Caco-2 (cell line): ENCODE data around the gene VRK1. TPM values are rescaled to one million over a fixed set of nuclear protein-coding genes. Genes with fewer than 3 reads are reported as not detected.

Experiments used
- BruUV-seq: library from RNA; stranded (reverse); fragments of 400-500 nt; replicated peaks from 2 replicates; lab custom pipeline; 2021; lab: Mats Ljungman, UMichigan
- CTCF ChIA-PET: fragments of 300-600 bp; sonication (Branson Sonifier 250); formaldehyde crosslinking; loops from one replicate; lab custom pipeline; 2022; ENCODE audit warnings: antibody characterized with exemption; lab: Charles Lee
- POLR2A ChIA-PET: fragments of 300-600 bp; sonication (Branson Sonifier 250); formaldehyde crosslinking; loops from one replicate; lab custom pipeline; 2022; ENCODE audit warnings: antibody characterized with exemption; lab: Charles Lee
- DNase-seq, 2 experiments: peaks; one replicate each; pipeline versions ENCODE4 v3.0.0 to v3.0.0-alpha.2; 2020 to 2022
- H3K27me3 ChIP-seq: replicated peaks from 2 replicates; pipeline ENCODE4 v1.6.0; 2011; ENCODE audit warnings: low read length; ENCODE audit not compliant: control insufficient read depth, insufficient read depth
- H3K36me3 ChIP-seq: 2 replicates; pipeline ENCODE4 v1.5.1; 2011; ENCODE audit warnings: low read length; ENCODE audit not compliant: control insufficient read depth, insufficient read depth
- H3K4me1 ChIP-seq: fragments of 250-450 bp; sonication (Bioruptor Pico); 2 replicates; pipeline ENCODE4 v1.5.1; 2020; ENCODE audit warnings: mild to moderate bottlenecking
- H3K4me3 ChIP-seq: 2 replicates; pipeline ENCODE4 v1.5.1; 2011; ENCODE audit warnings: low read depth, mild to moderate bottlenecking, control low read depth, low read length
- H3K9me3 ChIP-seq: fragments of 250-450 bp; sonication (Bioruptor Pico); 2 replicates; pipeline ENCODE4 v1.5.1; 2020; ENCODE audit warnings: mild to moderate bottlenecking, moderate library complexity
- H3K27ac Mint-ChIP-seq: one replicate; pipeline ENCODE4 v1.8.0; 2022; ENCODE audit warnings: mixed read lengths; ENCODE audit not compliant: unreplicated experiment
- H3K27me3 Mint-ChIP-seq: one replicate; pipeline ENCODE4 v1.8.0; 2022; ENCODE audit warnings: mixed read lengths; ENCODE audit not compliant: insufficient read depth, unreplicated experiment
- H3K36me3 Mint-ChIP-seq: one replicate; pipeline ENCODE4 v1.8.0; 2022; ENCODE audit warnings: mild to moderate bottlenecking, mixed read lengths; ENCODE audit not compliant: insufficient read depth, unreplicated experiment
- H3K4me1 Mint-ChIP-seq: one replicate; pipeline ENCODE4 v1.8.0; 2022; ENCODE audit warnings: low read depth, mixed read lengths; ENCODE audit not compliant: unreplicated experiment
- H3K4me3 Mint-ChIP-seq: one replicate; pipeline ENCODE4 v1.8.0; 2022; ENCODE audit warnings: mild to moderate bottlenecking, moderate library complexity, mixed read lengths; ENCODE audit not compliant: unreplicated experiment
- H3K9me3 Mint-ChIP-seq: one replicate; pipeline ENCODE4 v1.8.0; 2022; ENCODE audit warnings: mixed read lengths; ENCODE audit not compliant: unreplicated experiment
- CTCF ChIP-seq, 2 experiments: fragments of 200-600 bp in 1 of 2; IDR thresholded peaks; 1 replicate in 1 of 2; 2 replicates in 1 of 2; pipeline versions ENCODE4 v1.5.1 to v1.8.0; 2011 to 2022; ENCODE audit warnings: antibody characterized with exemption in 1 of 2, control low read depth in 1 of 2, inconsistent platforms in 1 of 2, low read depth in 1 of 2, low read length in 1 of 2, mild to moderate bottlenecking in 1 of 2, moderate library complexity in 1 of 2; ENCODE audit not compliant: insufficient read depth in 1 of 2, severe bottlenecking in 1 of 2, unreplicated experiment in 1 of 2
- intact Hi-C: fragments of 100-400 bp; cut with micrococcal nuclease; formaldehyde crosslinking; loops from one replicate; pipeline ENCODE4 v1.10.0; 2022; ENCODE audit not compliant: unreplicated experiment
- total RNA-seq: library from RNA; stranded (reverse); gene quantifications from 2 replicates; pipeline ENCODE4 v1.2.3, GENCODE V29; 2022

Gene VRK1
- total RNA-seq, 1 experiment from 2014 or later = 42.1 TPM

GRCh38 chr14:96922986-96923385 is 125.8 kb downstream of the VRK1 start:
- H3K36me3 Mint-ChIP-seq = no peaks in the 10 kb centered on the region
- DNase-seq = no peak
- TF ChIP-seq CTCF (IDR thresholded peaks at IDR 0.05; ENCODE audit: insufficient read depth in 1 of 2, low read depth in 1 of 2, low read length in 1 of 2, severe bottlenecking in 1 of 2, unreplicated experiment in 1 of 2) = no peak
- H3K36me3 ChIP-seq = no peaks in the 10 kb centered on the region
- H3K27me3 Mint-ChIP-seq = no peaks in the 10 kb centered on the region
- CTCF ChIA-PET = no interaction called here
- H3K4me3 ChIP-seq = no peak overlapping the region
- intact Hi-C loops = no loop called here
- no peaks in the 10 kb centered on the region for H3K9me3 ChIP-seq
- no peaks in the 10 kb centered on the region for H3K4me1 ChIP-seq
- POLR2A ChIA-PET = no interaction called here
- no peaks in the 10 kb centered on the region for H3K4me1 Mint-ChIP-seq
- no peaks in the 10 kb centered on the region for H3K27me3 ChIP-seq
- peaks cover 14% of the 10 kb centered on the region for H3K9me3 Mint-ChIP-seq
- no peak overlapping the region for H3K27ac Mint-ChIP-seq
- no peak overlapping the region for H3K4me3 Mint-ChIP-seq
- no TSS peak for BruUV-seq

- no peaks in the 10 kb centered on the region for H3K36me3 Mint-ChIP-seq
Measured at GRCh38 chr14:96925422-96925821, 128.2 kb downstream of the VRK1 start.

GRCh38 chr14:96926001-96926400 is 128.8 kb downstream of the VRK1 start:
- Mint-ChIP-seq H3K36me3 (no peaks in the 10 kb centered on the region), H3K4me3 (no peak overlapping the region), H3K27ac (no peak overlapping the region), H3K9me3 (peaks cover 14% of the 10 kb centered on the region), H3K4me1 (no peaks in the 10 kb centered on the region), H3K27me3 (no peaks in the 10 kb centered on the region)
- no peaks in the 10 kb centered on the region for H3K36me3 ChIP-seq
- intact Hi-C loops = no loop called here
- POLR2A ChIA-PET = no interaction called here
- no peaks in the 10 kb centered on the region for H3K27me3 ChIP-seq
- no peaks in the 10 kb centered on the region for H3K4me1 ChIP-seq
- CTCF ChIA-PET = no interaction called here
- no TSS peak for BruUV-seq
- no peak overlapping the region for H3K4me3 ChIP-seq
- no peak for DNase-seq
- TF ChIP-seq CTCF (IDR thresholded peaks at IDR 0.05; ENCODE audit: insufficient read depth in 1 of 2, low read depth in 1 of 2, low read length in 1 of 2, severe bottlenecking in 1 of 2, unreplicated experiment in 1 of 2) = no peak
- no peaks in the 10 kb centered on the region for H3K9me3 ChIP-seq

More at GRCh38 chr14:96925422-96925821, 128.2 kb downstream of the VRK1 start:
- Histone ChIP-seq H3K36me3 (no peaks in the 10 kb centered on the region), H3K27me3 (no peaks in the 10 kb centered on the region), H3K4me3 (no peak overlapping the region), H3K4me1 (no peaks in the 10 kb centered on the region), H3K9me3 (no peaks in the 10 kb centered on the region)
- intact Hi-C loops = no loop called here
- Mint-ChIP-seq H3K27ac (no peak overlapping the region), H3K4me3 (no peak overlapping the region), H3K4me1 (no peaks in the 10 kb centered on the region), H3K27me3 (no peaks in the 10 kb centered on the region), H3K9me3 (peaks cover 14% of the 10 kb centered on the region)
- no peak for DNase-seq
- no peak for TF ChIP-seq CTCF (IDR thresholded peaks at IDR 0.05; ENCODE audit: insufficient read depth in 1 of 2, low read depth in 1 of 2, low read length in 1 of 2, severe bottlenecking in 1 of 2, unreplicated experiment in 1 of 2)
- CTCF ChIA-PET = no interaction called here
- no TSS peak for BruUV-seq
- POLR2A ChIA-PET = no interaction called here
